NCI-H1092 treated with DMSO at 0.1 percent for 48 hours (cell line): ENCODE data around the gene RAB3IL1.
"Not testable (repeated sequence)": the region's sequence is repeated elsewhere in the genome, so short reads cannot be mapped to it uniquely, and the experiment has no call there.

Experiments used
- DNase-seq: peaks from one replicate; lab custom pipeline; 2025; lab: John Stamatoyannopoulos, UW

RAB3IL1 gene

GRCh38 chr11:61917334-61918109 lies at the start of gene RAB3IL1:
RAB3IL1 (minus strand) TSS chr11:61917566; CDS start chr11:61917367, 199 bp downstream.
- DNase-seq: no peak

- DNase-seq: peak; percentile 40
These were observed 49.4 kb upstream of the RAB3IL1 start for GRCh38 chr11:61966734-61967115.

GRCh38 chr11:61964666-61965271 lies 47.4 kb upstream of the RAB3IL1 start:
- not testable (repeated sequence) for DNase-seq

GRCh38 chr11:61964058-61964665 lies 46.8 kb upstream of the RAB3IL1 start:
- no peak for DNase-seq

- DNase-seq: no peak
These were observed 46.1 kb upstream of the RAB3IL1 start for GRCh38 chr11:61963282-61964057.

- DNase-seq: no peak
These were observed 45.6 kb upstream of the RAB3IL1 start for GRCh38 chr11:61963016-61963281.

- no peak for DNase-seq
These were observed 45.0 kb upstream of the RAB3IL1 start for GRCh38 chr11:61962213-61963015.

- no peak for DNase-seq
These were observed 44.3 kb upstream of the RAB3IL1 start for GRCh38 chr11:61961570-61962212.

- DNase-seq: no peak
These were observed 43.2 kb upstream of the RAB3IL1 start for GRCh38 chr11:61960532-61960931.

GRCh38 chr11:61959678-61960077 lies 42.3 kb upstream of the RAB3IL1 start:
- DNase-seq: no peak

- DNase-seq: no peak
These were observed 41.7 kb upstream of the RAB3IL1 start for GRCh38 chr11:61959114-61959513.

- no peak for DNase-seq
These were observed 41.2 kb upstream of the RAB3IL1 start for GRCh38 chr11:61958590-61958989.

- DNase-seq: no peak
These were observed 39.8 kb upstream of the RAB3IL1 start for GRCh38 chr11:61957021-61957770.

- DNase-seq: no peak
These were observed 39.0 kb upstream of the RAB3IL1 start for GRCh38 chr11:61956191-61957020.

GRCh38 chr11:61955422-61956135 lies 38.2 kb upstream of the RAB3IL1 start:
- DNase-seq: peak; percentile 16

GRCh38 chr11:61954851-61955421 lies 37.6 kb upstream of the RAB3IL1 start:
- DNase-seq: no peak

- no peak for DNase-seq
These were observed 36.9 kb upstream of the RAB3IL1 start for GRCh38 chr11:61954106-61954850.

- DNase-seq: not testable (repeated sequence)
These were observed 36.3 kb upstream of the RAB3IL1 start for GRCh38 chr11:61953632-61954031.
